BLaER1 treated with 17β-estradiol and CSF1 and Interleukin-3, amounts not matched to agents 10 nM and 100 nM (cell line): Measurements from ENCODE around the gene SCYGR8.

Source experiments
- H3K27ac ChIP-seq, 11 experiments: shearing (Covaris generic); formaldehyde crosslinking; 2 replicates each; pipeline ENCODE4 v1.8.1; 2022
- H3K27me3 ChIP-seq, 11 experiments: shearing (Covaris generic); formaldehyde crosslinking; 2 replicates each; pipeline ENCODE4 v1.8.1; 2022
- H3K36me3 ChIP-seq, 11 experiments: shearing (Covaris generic); formaldehyde crosslinking; 2 replicates each; pipeline ENCODE4 v1.8.1; 2022
- H3K4me1 ChIP-seq, 10 experiments: shearing (Covaris generic); formaldehyde crosslinking; 2 replicates each; pipeline ENCODE4 v1.8.1; 2022
- H3K4me2 ChIP-seq, 11 experiments: shearing (Covaris generic); formaldehyde crosslinking; 2 replicates each; pipeline ENCODE4 v1.8.1; 2022
- H3K4me3 ChIP-seq, 10 experiments: shearing (Covaris generic); formaldehyde crosslinking; 2 replicates each; pipeline ENCODE4 v1.8.1; 2022
- H3K9ac ChIP-seq, 11 experiments: shearing (Covaris generic); formaldehyde crosslinking; 2 replicates each; pipeline ENCODE4 v1.8.1; 2022
- H3K9me3 ChIP-seq, 11 experiments: shearing (Covaris generic); formaldehyde crosslinking; replicated peaks in 1 of 11; 2 replicates each; pipeline ENCODE4 v1.8.1; 2022
- H4K20me1 ChIP-seq, 11 experiments: shearing (Covaris generic); formaldehyde crosslinking; 2 replicates each; pipeline ENCODE4 v1.8.1; 2022
- Cebpa-rat ChIP-seq, 11 experiments: shearing (Covaris generic); IDR thresholded peaks; 2 replicates each; pipeline ENCODE4 v1.8.1; 2022

SCYGR8 gene

GRCh38 chr2:227789803-227790202, 44.1 kb downstream of the SCYGR8 start:
- no peak for TF ChIP-seq Cebpa-rat (IDR thresholded peaks at IDR 0.05)
- Histone ChIP-seq H3K27ac (no peak overlapping the region), H3K27me3 (no peaks in the 10 kb centered on the region), H3K4me1 (peaks cover 4 to 15% (median 10%) of the 10 kb centered on the region in 10 experiments; a peak in 17 of 20 replicates), H3K4me3 (no peak overlapping the region), H3K36me3 (no peaks in the 10 kb centered on the region), H3K9me3 (peaks cover 0 to 17% (median 0%) of the 10 kb centered on the region in 11 experiments; a peak in 3 of 22 replicates), H3K9ac (no peak overlapping the region), H3K4me2 (no peak overlapping the region), H4K20me1 (no peaks in the 10 kb centered on the region)

DNA sequence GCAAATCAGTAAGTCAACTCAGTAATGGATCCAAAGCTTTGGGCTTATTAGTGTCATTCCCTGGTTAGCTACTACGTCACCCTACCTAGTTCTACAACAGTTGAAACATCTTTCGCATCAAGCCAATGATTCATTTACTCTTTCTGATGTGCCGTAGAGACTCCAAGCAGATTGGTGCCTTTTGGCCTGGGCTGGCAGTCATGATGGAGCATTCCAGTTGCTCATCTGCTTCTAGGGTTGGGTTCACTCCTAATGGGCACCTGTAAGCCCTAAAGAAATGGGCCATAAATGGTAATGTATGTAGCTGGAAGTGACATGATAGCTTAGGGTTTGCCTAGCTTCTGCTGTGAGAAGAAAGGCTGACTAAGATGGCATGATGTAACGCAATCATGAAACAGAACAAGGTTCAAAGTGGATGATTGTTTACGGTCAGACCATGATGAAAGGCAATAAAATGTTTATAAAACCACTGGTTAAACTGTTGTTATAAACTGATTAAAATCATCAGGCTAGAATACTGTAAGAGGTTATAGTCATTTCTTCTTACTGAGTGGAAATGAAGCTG, 47.5 kb downstream of the SCYGR8 start:
- no peak for TF ChIP-seq Cebpa-rat (IDR thresholded peaks at IDR 0.05)
- Histone ChIP-seq H3K9me3 (peaks cover 0 to 10% (median 0%) of the 10 kb centered on the region in 11 experiments; a peak in 3 of 22 replicates), H3K36me3 (no peaks in the 10 kb centered on the region), H3K9ac (no peak overlapping the region), H3K4me3 (no peak overlapping the region), H3K27ac (no peak overlapping the region), H3K4me1 (peaks cover 0 to 6% (median 0%) of the 10 kb centered on the region in 10 experiments; a peak in 2 of 20 replicates), H3K27me3 (no peaks in the 10 kb centered on the region), H3K4me2 (no peak overlapping the region), H4K20me1 (no peaks in the 10 kb centered on the region)
